Stimulated activated CD4-positive, alpha-beta T cell treated with anti-CD3 and anti-CD28 coated beads, TNF-alpha, amount 100 ng/mL, for 4 hours (primary cell): ENCODE data around the gene EXOC6.
"Not testable (repeated sequence)": the region's sequence is repeated elsewhere in the genome, so short reads cannot be mapped to it uniquely, and the experiment has no call there.

Source experiments
- DNase-seq, 3 experiments: peaks; one replicate each; pipeline ENCODE4 v3.0.0-alpha.2; 2020; ENCODE audit warnings: low read depth in 3 of 3

EXOC6 gene

GRCh38 chr10:93080350-93081046, 232.2 kb downstream of the EXOC6 start:
- DNase-seq, result peak in 1 of 3 experiments; percentile 13

GRCh38 chr10:93081318-93081717, 233.0 kb downstream of the EXOC6 start:
- DNase-seq, result no peak

- DNase-seq, result no peak
These were observed 233.5 kb downstream of the EXOC6 start for GRCh38 chr10:93081834-93082233.

- DNase-seq, result no peak
These were observed 235.6 kb downstream of the EXOC6 start for GRCh38 chr10:93083743-93084539.

GRCh38 chr10:93085272-93085859, 237.0 kb downstream of the EXOC6 start:
- no peak for DNase-seq

- DNase-seq, result no peak
These were observed 238.0 kb downstream of the EXOC6 start for GRCh38 chr10:93086289-93086688.

GRCh38 chr10:93087846-93088245, 239.5 kb downstream of the EXOC6 start:
- DNase-seq, result no peak

GRCh38 chr10:93088466-93088865, 240.1 kb downstream of the EXOC6 start:
- no peak for DNase-seq

GRCh38 chr10:93090619-93091018, 242.3 kb downstream of the EXOC6 start:
- no peak for DNase-seq

GRCh38 chr10:93091960-93092359, 243.6 kb downstream of the EXOC6 start:
- no peak for DNase-seq

- DNase-seq, result no peak
These were observed 246.9 kb downstream of the EXOC6 start for GRCh38 chr10:93095225-93095624.

- DNase-seq, result no peak
These were observed 248.6 kb downstream of the EXOC6 start for GRCh38 chr10:93096901-93097300.

GRCh38 chr10:93097386-93097785, 249.1 kb downstream of the EXOC6 start:
- DNase-seq, result no peak

GRCh38 chr10:93098816-93099215, 250.5 kb downstream of the EXOC6 start:
- DNase-seq, result no peak

- no peak for DNase-seq
These were observed 251.3 kb downstream of the EXOC6 start for GRCh38 chr10:93099670-93100069.

- not testable (repeated sequence) for DNase-seq
These were observed 252.8 kb downstream of the EXOC6 start for GRCh38 chr10:93101148-93101547.

- DNase-seq, result no peak
These were observed 255.6 kb downstream of the EXOC6 start for GRCh38 chr10:93103953-93104352.

GRCh38 chr10:93106631-93107072, 258.3 kb downstream of the EXOC6 start:
- DNase-seq, result no peak
